Keratinocyte (primary cell): ENCODE measurements around the gene SPEM3. TPM values are rescaled to one million over a fixed set of nuclear protein-coding genes. Genes with fewer than 3 reads are reported as not detected.

Experiments used
- DNase-seq: peaks from one replicate; pipeline ENCODE4 v3.0.0-alpha.2; 2011; ENCODE audit warnings: low read depth, missing footprints, low spot score
- FAIRE-seq: peaks from 2 replicates; lab custom pipeline; 2011; peaks lifted over from hg19 to GRCh38; lab: Jason Lieb, UNC
- H2AFZ ChIP-seq: 2 replicates; pipeline ENCODE4 v1.6.0; 2012; ENCODE audit warnings: low read length, control low read depth, inconsistent platforms; ENCODE audit not compliant: control insufficient read depth
- H3K27ac ChIP-seq: 2 replicates; pipeline ENCODE4 v1.5.1; 2011; ENCODE audit warnings: low read length; ENCODE audit not compliant: control insufficient read depth, insufficient read depth
- H3K27me3 ChIP-seq: 3 replicates; pipeline ENCODE4 v1.6.0; 2011; ENCODE audit warnings: low read length; ENCODE audit not compliant: control insufficient read depth, insufficient read depth; ENCODE audit errors: extremely low read depth
- H3K36me3 ChIP-seq, 2 experiments: 2 replicates in 1 of 2; 3 replicates in 1 of 2; pipeline ENCODE4 v1.5.1; 2011; ENCODE audit warnings: low read length in 2 of 2, mild to moderate bottlenecking in 1 of 2; ENCODE audit not compliant: control insufficient read depth in 2 of 2, insufficient read depth in 2 of 2; ENCODE audit errors: extremely low read depth in 1 of 2
- H3K4me1 ChIP-seq: 3 replicates; pipeline ENCODE4 v1.5.1; 2011; ENCODE audit warnings: low read length; ENCODE audit not compliant: control insufficient read depth, insufficient read depth; ENCODE audit errors: extremely low read depth
- H3K4me2 ChIP-seq: 3 replicates; pipeline ENCODE4 v1.6.0; 2011; ENCODE audit warnings: low read depth, low read length; ENCODE audit not compliant: control insufficient read depth, insufficient read depth; ENCODE audit errors: extremely low read depth
- H3K4me3 ChIP-seq, 3 experiments: fragments of 200-600 bp in 1 of 3; sonication (generic) in 1 of 3; 2 replicates in 2 of 3; 3 replicates in 1 of 3; pipeline ENCODE4 v1.5.1; 2011 to 2016; ENCODE audit warnings: low read length in 3 of 3, mild to moderate bottlenecking in 3 of 3, control low read depth in 2 of 3, inconsistent platforms in 1 of 3, low read depth in 1 of 3, mixed read lengths in 1 of 3, mixed run types in 1 of 3, moderate library complexity in 1 of 3; ENCODE audit not compliant: control insufficient read depth in 2 of 3, insufficient read depth in 2 of 3; ENCODE audit errors: extremely low read depth in 1 of 3
- H3K79me2 ChIP-seq: 2 replicates; pipeline ENCODE4 v1.6.0; 2012; ENCODE audit warnings: low read length; ENCODE audit not compliant: control insufficient read depth, insufficient read depth
- H3K9ac ChIP-seq: 3 replicates; pipeline ENCODE4 v1.6.0; 2011; ENCODE audit warnings: low read length; ENCODE audit not compliant: control insufficient read depth, insufficient read depth; ENCODE audit errors: extremely low read depth
- H3K9me1 ChIP-seq: 3 replicates; pipeline ENCODE4 v1.6.0; 2011; ENCODE audit warnings: low read length; ENCODE audit not compliant: control insufficient read depth, insufficient read depth; ENCODE audit errors: extremely low read depth
- H3K9me3 ChIP-seq: 2 replicates; pipeline ENCODE4 v1.5.1; 2012; ENCODE audit warnings: low read depth, low read length; ENCODE audit not compliant: control insufficient read depth
- H4K20me1 ChIP-seq: 3 replicates; pipeline ENCODE4 v1.6.0; 2011; ENCODE audit warnings: low read length; ENCODE audit not compliant: control insufficient read depth, insufficient read depth; ENCODE audit errors: extremely low read depth
- CTCF ChIP-seq, 3 experiments: IDR thresholded peaks in 1 of 3; conservative IDR thresholded peaks in 1 of 3; optimal IDR thresholded peaks in 1 of 3; 2 replicates in 2 of 3; 3 replicates in 1 of 3; pipeline versions ENCODE3 to v1.5.1; 2011; ENCODE audit warnings: low read length in 3 of 3, mild to moderate bottlenecking in 3 of 3, moderate library complexity in 2 of 3, control low read depth in 1 of 3, inconsistent platforms in 1 of 3; ENCODE audit not compliant: insufficient read depth in 2 of 3; ENCODE audit errors: extremely low read depth in 1 of 3
- EZH2 ChIP-seq: IDR thresholded peaks from one replicate; pipeline ENCODE4 v1.6.1; 2012; ENCODE audit warnings: inconsistent platforms, mild to moderate bottlenecking, low read length, moderate library complexity
- dilution Hi-C: fragments of 300-500 bp; cut with MboI; formaldehyde crosslinking; loops from one replicate; pipeline ENCODE4 v1.7.0; 2020; ENCODE audit warnings: low sequenced_read_pairs; ENCODE audit not compliant: extremely low pct_ligation_motif_present
- polyA plus RNA-seq, 5 experiments: library from polyadenylated mRNA; depleted of rRNA in 3 of 5; stranded (reverse) in 3 of 5; stranded (forward) in 1 of 5; unstranded in 1 of 5; fragments of >200 nt; gene quantifications; 1 replicate in 1 of 5; 2 replicates in 3 of 5; 3 replicates in 1 of 5; pipeline versions ENCODE4 v1.2.1 to v1.2.3, GENCODE V29; 2011 to 2012; ENCODE audit warnings: missing spikeins in 2 of 5, low read depth in 1 of 5, low replicate concordance in 1 of 5

SPEM3 gene
- polyA plus RNA-seq, 1 donor (not counting 4 experiments of a cell fraction or from before 2014, with no cell fraction given), result not detected

- Histone ChIP-seq H3K4me1 (peaks cover 64% of the 10 kb centered on the region), H3K27me3 (no peaks in the 10 kb centered on the region), H3K9ac (peak overlapping the region; percentile 77), H3K27ac (peak overlapping the region; percentile 43), H3K4me3 (peak overlapping the region; percentile 59 to 81 (median 77)), H4K20me1 (no peaks in the 10 kb centered on the region), H3K9me1 (peaks cover 5% of the 10 kb centered on the region), H3K9me3 (no peaks in the 10 kb centered on the region), H3K4me2 (peak overlapping the region; percentile 99), H3K36me3 (peaks cover 0 to 4% of the 10 kb centered on the region in 2 experiments), H2AFZ (peak overlapping the region; percentile 33), H3K79me2 (peaks cover 17% of the 10 kb centered on the region)
- dilution Hi-C loops, result no loop called here
- no peak for DNase-seq
- FAIRE-seq, result no peak
- TF ChIP-seq EZH2 (no peak), CTCF (optimal IDR thresholded peaks at IDR 0.05 in 1 of 3, IDR thresholded peaks at IDR 0.05 in 1 of 3, conservative IDR thresholded peaks at IDR 0.05 in 1 of 3; ENCODE audit: extremely low read depth in 1 of 3, insufficient read depth in 2 of 3, low read length in 3 of 3) (no peak)
Observed at GRCh38 chr17:7440113-7440833, 11.6 kb downstream of the SPEM3 start.

GRCh38 chr17:7440834-7441195, 12.2 kb downstream of the SPEM3 start:
- Histone ChIP-seq H3K27ac (no peak overlapping the region), H3K9me1 (peaks cover 5% of the 10 kb centered on the region), H3K9ac (peak overlapping the region; percentile 77), H4K20me1 (no peaks in the 10 kb centered on the region), H3K4me1 (peaks cover 64% of the 10 kb centered on the region), H3K4me2 (peak overlapping the region; percentile 99), H3K9me3 (no peaks in the 10 kb centered on the region), H2AFZ (no peak overlapping the region), H3K27me3 (no peaks in the 10 kb centered on the region), H3K4me3 (peak overlapping the region; percentile 59 to 81 (median 77)), H3K36me3 (peaks cover 0 to 4% of the 10 kb centered on the region in 2 experiments), H3K79me2 (peaks cover 17% of the 10 kb centered on the region)
- FAIRE-seq, result peak; percentile 5
- TF ChIP-seq EZH2, result no peak
- TF ChIP-seq CTCF (optimal IDR thresholded peaks at IDR 0.05 in 1 of 3, IDR thresholded peaks at IDR 0.05 in 1 of 3, conservative IDR thresholded peaks at IDR 0.05 in 1 of 3; ENCODE audit: extremely low read depth in 1 of 3, insufficient read depth in 2 of 3, low read length in 3 of 3), result no peak
- DNase-seq, result no peak
- dilution Hi-C loops, result no loop called here
